Activated T-cell treated with anti-CD3 and anti-CD28 coated beads for 1 hour (primary cell): ENCODE data around the gene TNS2.

Source experiments
- DNase-seq: peaks from one replicate; pipeline ENCODE4 v3.0.0-alpha.2; 2020; ENCODE audit warnings: low read depth

The TNS2 gene

GRCh38 chr12:53044896-53045695 lies 4.8 kb upstream of the TNS2 start:
- DNase-seq = no peak

GRCh38 chr12:53045696-53046045 lies 4.2 kb upstream of the TNS2 start:
- no peak for DNase-seq

- peak; percentile 36 for DNase-seq
Observed at GRCh38 chr12:53046655-53047220, 3.1 kb upstream of the TNS2 start.

GRCh38 chr12:53047221-53048032 lies 2.4 kb upstream of the TNS2 start:
- peak; percentile 58 for DNase-seq

GRCh38 chr12:53048033-53048779 lies 1.7 kb upstream of the TNS2 start:
- no peak for DNase-seq

- no peak for DNase-seq
Observed at GRCh38 chr12:53048780-53049401, 974 bp upstream of the TNS2 start.

- DNase-seq = no peak
Observed at GRCh38 chr12:53050426-53051057, 677 bp downstream of the TNS2 start.

- DNase-seq = no peak
Observed at GRCh38 chr12:53051058-53051880, 1.4 kb downstream of the TNS2 start.

- no peak for DNase-seq
Observed at GRCh38 chr12:53051881-53052412, 2.1 kb downstream of the TNS2 start.

GRCh38 chr12:53052419-53053217 lies 2.8 kb downstream of the TNS2 start:
- no peak for DNase-seq

- DNase-seq = peak; percentile 45
Observed at GRCh38 chr12:53053218-53054111, 3.6 kb downstream of the TNS2 start.

GRCh38 chr12:53054112-53054878 lies 4.4 kb downstream of the TNS2 start:
- peak; percentile 90 for DNase-seq

GRCh38 chr12:53055471-53056266 lies 5.8 kb downstream of the TNS2 start:
- DNase-seq = no peak

GRCh38 chr12:53056296-53056695 lies 6.4 kb downstream of the TNS2 start:
- no peak for DNase-seq

- DNase-seq = no peak
Observed at GRCh38 chr12:53056901-53057300, 7.0 kb downstream of the TNS2 start.

- no peak for DNase-seq
Observed at GRCh38 chr12:53057816-53058500, 8.1 kb downstream of the TNS2 start.
